NCI-H2227 (cell line): ENCODE results near the gene ALKBH5.

Experiments used
- DNase-seq: peaks from one replicate; lab custom pipeline; 2025; ENCODE audit not compliant: unreplicated experiment; lab: John Stamatoyannopoulos, UW

Gene ALKBH5

GRCh38 chr17:18183334-18184142 is at the start of gene ALKBH5:
Gene ALKBH5, plus strand, starts transcription at chr17:18183828. Its CDS starts 416 bp downstream, at chr17:18184244.
- DNase-seq = peak; percentile 96

DNA sequence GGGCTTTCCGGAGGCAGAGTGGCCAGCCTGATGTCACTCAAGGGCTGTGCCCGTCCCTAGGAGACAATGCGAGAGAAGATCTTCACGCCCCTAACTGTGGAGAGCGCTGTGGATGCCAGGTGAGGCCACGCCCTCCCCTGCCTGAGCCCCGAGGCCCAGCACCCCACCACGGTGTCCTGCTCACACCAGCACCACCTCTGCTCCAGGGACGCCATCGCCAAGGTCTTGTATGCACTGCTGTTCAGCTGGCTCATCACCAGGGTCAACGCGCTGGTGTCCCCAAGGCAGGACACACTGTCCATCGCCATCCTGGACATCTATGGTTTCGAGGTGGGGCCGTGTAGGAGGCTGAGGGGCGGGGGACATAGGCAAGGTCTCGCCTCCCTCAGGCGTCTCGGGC is 47.3 kb upstream of the ALKBH5 start:
- no peak for DNase-seq

DNA sequence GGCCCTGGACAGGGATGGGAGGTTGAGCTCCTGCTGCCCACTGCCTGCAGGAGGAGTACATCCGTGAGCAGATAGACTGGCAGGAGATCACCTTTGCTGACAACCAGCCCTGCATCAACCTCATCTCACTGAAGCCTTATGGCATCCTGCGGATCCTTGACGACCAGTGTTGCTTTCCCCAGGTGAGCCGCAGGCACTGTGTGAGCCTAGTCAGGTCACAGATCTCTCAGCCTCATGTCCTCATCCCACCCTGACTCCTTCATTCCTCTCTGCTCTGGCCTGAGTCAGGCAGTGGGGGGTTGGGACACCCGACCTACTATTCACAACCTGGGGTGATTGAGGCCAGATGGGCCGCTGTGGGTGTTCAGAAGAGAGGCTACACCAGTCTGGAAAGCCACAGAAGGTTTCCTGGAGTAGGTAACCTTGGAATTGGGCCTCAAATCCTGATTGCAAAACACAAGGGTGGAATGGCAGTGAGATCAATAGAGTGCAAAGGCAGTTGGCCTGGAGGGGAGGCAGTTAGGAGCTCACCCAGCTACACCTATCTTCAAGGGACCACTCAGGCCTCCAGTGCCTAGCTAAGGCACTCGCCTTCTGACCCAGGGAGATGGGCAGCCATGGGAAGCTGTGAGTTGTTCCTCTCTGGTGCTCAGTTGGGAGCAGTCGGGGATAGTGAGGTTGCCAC is 45.4 kb upstream of the ALKBH5 start:
- no peak for DNase-seq

DNA sequence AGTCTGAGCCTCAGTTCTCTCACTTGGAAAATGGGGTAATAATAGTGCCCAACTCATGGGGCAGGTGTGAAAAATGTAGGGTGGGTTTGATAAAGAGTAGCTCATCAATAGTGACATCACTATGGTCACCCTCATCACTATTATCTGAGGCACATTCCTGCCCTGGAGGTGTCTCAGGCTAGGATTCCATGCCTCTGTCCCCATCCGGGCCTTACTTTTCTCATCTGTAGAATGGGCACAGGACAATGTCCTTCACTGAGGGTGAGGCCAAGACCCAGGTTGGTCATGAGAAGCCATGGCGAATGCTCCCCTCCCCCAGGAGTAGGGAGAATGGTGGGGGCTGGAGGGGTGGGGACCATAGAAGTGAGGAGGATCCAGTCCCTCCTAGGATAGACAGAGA is 44.5 kb upstream of the ALKBH5 start:
- DNase-seq = no peak

GRCh38 chr17:18139498-18139897 is 44.1 kb upstream of the ALKBH5 start:
- DNase-seq = no peak

- DNase-seq = no peak
These were observed 43.7 kb upstream of the ALKBH5 start for GRCh38 chr17:18139949-18140348.

DNA sequence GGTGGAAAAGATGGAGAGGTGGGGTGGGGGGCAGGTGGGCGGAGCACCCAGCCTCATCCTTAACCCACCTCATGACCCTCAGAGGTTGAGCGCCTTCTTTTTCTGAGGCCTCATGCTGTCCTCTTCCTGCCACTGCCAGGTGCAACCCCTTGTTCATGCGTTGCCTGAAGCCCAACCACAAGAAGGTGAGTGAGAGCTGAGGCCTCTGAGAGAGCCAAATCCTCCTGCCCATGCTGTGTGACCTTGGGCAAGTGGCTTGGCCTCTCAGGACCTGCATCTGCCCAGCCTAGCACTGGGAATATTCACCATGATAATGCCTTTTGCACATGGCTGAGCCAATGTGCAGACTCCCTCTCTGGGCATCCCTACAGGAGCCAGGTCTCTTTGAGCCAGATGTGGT is 43.0 kb upstream of the ALKBH5 start:
- DNase-seq = no peak

DNA sequence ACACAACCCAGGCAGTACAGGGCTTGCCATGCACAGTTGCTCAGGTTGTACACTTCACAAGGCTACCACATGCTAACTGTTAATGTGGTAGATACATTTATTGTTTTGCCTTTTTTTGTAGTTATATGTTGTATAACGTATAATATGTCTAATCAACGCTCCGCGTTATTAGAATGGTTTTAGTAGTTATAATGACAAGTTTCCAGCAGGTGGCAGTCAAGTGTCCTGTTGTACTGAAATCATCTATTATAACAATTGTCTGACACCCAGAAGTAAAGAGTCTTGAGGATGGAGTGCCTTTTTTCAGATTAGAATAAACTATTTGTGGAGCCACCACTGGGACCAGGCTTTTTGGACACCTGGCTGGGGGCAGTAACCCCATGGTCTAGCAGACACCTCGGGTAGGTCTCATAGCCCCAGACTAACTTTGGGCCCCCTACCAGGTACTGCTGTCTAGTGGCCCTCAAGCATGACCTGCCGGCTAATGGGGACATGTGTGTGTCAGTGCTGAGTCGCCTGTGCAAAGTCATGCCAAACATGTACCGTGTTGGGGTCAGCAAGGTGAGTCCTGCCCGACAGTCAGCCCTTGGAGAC is 42.3 kb upstream of the ALKBH5 start:
- DNase-seq = peak; percentile 59

DNA sequence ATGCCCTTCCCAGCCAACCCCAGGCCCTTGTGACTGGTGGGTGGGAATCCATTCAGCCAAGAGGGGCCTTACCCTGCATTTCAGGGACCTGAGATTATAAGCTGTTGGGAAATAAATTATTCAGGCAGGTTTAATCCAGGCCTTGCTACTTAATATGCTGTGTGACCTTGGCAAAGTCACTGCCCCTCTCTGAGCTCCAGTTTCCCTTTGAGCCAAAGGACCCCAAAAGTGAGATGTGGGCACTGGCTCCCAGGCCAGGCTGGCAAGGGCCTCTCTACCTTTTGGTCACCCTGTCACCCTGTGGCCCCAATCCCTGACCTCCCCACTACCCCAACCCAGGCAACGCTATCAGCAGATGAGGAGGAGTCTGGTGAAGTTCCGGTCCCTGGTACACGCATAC is 41.2 kb upstream of the ALKBH5 start:
- DNase-seq = no peak

- no peak for DNase-seq
These were observed 40.3 kb upstream of the ALKBH5 start for GRCh38 chr17:18143044-18143936.

DNA sequence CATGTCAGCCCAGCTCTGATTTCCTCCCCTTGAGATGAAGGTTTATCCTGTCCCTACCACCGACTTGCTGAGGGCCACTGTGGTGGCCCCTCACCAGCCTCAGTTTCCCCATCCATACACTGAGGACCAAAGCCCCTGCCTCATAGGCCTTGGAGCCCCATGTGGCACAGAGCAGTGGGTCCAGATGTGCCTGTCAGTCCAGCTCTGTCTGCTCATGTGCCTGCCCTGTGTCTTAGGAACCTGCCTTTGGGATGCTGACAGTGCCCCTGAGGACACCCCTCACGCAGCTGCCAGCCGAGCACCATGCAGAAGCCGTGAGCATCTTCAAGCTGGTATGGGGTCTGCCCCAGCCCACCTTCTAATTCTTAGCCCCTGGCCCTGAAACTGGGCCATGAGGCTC is 39.4 kb upstream of the ALKBH5 start:
- DNase-seq = no peak

DNA sequence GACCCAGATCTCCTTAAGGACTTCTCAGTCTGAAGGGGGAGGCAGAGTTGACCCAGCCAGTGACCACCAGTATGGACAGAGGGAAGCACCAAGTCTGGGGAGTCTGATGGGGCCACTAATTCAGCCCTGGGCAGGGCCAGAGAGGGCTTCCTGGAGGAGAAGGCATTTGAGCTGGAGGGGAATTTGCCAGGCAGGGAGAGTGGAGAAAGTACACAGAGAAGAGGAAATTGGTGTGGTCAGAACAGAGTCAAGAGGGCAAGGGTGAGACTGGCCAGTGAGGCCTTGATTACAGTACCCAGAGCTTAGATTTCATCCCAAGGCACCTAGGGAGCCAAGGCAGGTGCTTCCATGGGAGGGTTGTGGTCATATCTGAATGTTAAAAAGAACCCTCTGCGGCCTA is 38.8 kb upstream of the ALKBH5 start:
- no peak for DNase-seq

DNA sequence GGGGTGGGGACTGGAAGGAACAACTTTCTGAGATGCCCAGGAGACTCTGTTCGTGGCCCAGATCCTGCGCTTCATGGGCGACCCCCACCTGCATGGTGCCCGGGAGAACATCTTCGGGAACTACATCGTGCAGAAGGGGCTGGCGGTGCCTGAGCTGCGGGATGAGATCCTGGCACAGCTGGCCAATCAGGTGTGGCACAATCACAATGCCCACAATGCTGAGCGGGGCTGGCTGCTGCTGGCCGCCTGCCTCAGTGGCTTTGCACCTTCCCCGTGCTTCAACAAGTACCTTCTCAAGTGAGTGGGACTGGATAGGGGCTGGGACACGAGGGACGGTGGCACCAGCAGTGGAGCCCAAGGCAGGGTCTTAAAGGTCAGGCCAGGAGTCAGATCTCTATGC is 37.8 kb upstream of the ALKBH5 start:
- no peak for DNase-seq

GRCh38 chr17:18146259-18146658 is 37.4 kb upstream of the ALKBH5 start:
- no peak for DNase-seq

DNA sequence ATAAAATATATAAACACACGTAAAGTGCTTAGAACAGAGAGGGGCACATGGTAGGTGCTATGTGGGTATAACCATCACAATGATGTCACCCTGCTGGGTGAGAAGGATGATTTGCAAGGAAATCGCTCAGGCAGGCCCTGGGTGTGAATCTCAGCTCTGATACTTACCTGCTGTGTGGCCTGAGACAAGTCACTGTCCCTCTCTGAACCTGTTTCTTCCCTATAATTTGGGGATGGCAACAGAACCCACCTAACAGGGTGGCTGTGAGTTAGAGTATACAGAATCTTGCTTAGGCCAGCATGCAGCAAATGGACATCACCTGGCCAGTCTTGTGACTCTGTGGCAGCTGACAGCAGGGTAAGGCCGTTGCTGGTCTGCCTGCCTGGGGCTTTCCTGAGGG is 36.6 kb upstream of the ALKBH5 start:
- DNase-seq = no peak

GRCh38 chr17:18148586-18148985 is 35.0 kb upstream of the ALKBH5 start:
- DNase-seq = no peak

- DNase-seq = no peak
These were observed 32.3 kb upstream of the ALKBH5 start for GRCh38 chr17:18151290-18151689.

- no peak for DNase-seq
These were observed 28.4 kb upstream of the ALKBH5 start for GRCh38 chr17:18155179-18155578.

GRCh38 chr17:18156171-18156975 is 27.3 kb upstream of the ALKBH5 start:
- no peak for DNase-seq

GRCh38 chr17:18156976-18157280 is 26.7 kb upstream of the ALKBH5 start:
- no peak for DNase-seq
